Parathyroid adenoma (tissue), 2 donors: Measurements from ENCODE around the gene TTLL13.
"Not testable (repeated sequence)": the region's sequence is repeated elsewhere in the genome, so short reads cannot be mapped to it uniquely, and the experiment has no call there.

Experiments
- H2AFZ ChIP-seq: fragments of 300-600 bp; sonication (generic); one replicate; pipeline ENCODE4 v1.7.0; 2017; ENCODE audit warnings: antibody characterized with exemption, mild to moderate bottlenecking
- H3K27ac ChIP-seq: fragments of 300-600 bp; sonication (generic); one replicate; pipeline ENCODE4 v1.7.0; 2017
- H3K27me3 ChIP-seq: fragments of 300-600 bp; sonication (generic); one replicate; pipeline ENCODE4 v1.7.0; 2017; ENCODE audit warnings: low read length; ENCODE audit not compliant: control insufficient read depth, insufficient read depth
- H3K36me3 ChIP-seq: fragments of 300-600 bp; sonication (generic); one replicate; pipeline ENCODE4 v1.7.0; 2017; ENCODE audit warnings: low read length; ENCODE audit not compliant: control insufficient read depth, insufficient read depth
- H3K4me1 ChIP-seq: fragments of 300-600 bp; sonication (generic); one replicate; pipeline ENCODE4 v1.7.0; 2017; ENCODE audit warnings: control low read depth
- H3K4me2 ChIP-seq: fragments of 300-600 bp; sonication (generic); one replicate; pipeline ENCODE4 v1.7.0; 2017; ENCODE audit warnings: low read length
- H3K4me3 ChIP-seq: fragments of 300-600 bp; sonication (generic); one replicate; pipeline ENCODE4 v1.7.0; 2017; ENCODE audit warnings: low read depth, low read length
- H3K79me2 ChIP-seq: fragments of 300-600 bp; sonication (generic); one replicate; pipeline ENCODE4 v1.7.0; 2017; ENCODE audit warnings: control low read depth
- H3K9ac ChIP-seq: fragments of 300-600 bp; sonication (generic); one replicate; pipeline ENCODE4 v1.7.0; 2017; ENCODE audit warnings: mild to moderate bottlenecking
- H3K9me3 ChIP-seq: fragments of 300-600 bp; sonication (generic); one replicate; pipeline ENCODE4 v1.7.0; 2017; ENCODE audit warnings: low read length; ENCODE audit not compliant: control insufficient read depth
- TF ChIP-seq, protein P1 (sequence below): fragments of 300-600 bp; sonication (generic); IDR thresholded peaks from one replicate; pipeline ENCODE4 v1.7.0; 2017; ENCODE audit warnings: antibody characterized with exemption, mild to moderate bottlenecking
- donor health status: primary hyperparathyroidism.

TTLL13 gene

DNA sequence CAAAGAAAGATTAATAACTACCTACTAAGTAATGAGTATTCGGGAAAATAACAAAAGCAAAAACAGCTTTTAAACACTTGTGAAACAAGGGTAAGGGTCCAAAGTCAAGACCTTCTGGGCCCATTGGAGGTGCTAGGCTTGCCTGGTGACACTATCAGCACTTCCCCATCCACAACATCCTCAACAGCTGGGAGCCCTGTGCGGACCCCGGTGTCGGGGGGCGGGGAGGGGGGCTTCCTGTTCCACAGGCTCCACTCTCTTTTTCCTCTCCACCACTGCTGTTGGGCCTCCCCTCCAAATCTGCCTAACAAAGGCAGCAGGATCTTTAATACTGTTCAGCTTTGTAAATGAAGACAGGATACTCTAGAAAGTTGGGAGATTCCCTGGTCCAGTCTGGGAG is 37.7 kb downstream of the TTLL13 start:
- Histone ChIP-seq H3K4me3 (no peak overlapping the region), H3K4me2 (no peak overlapping the region), H3K9ac (no peak overlapping the region), H3K27ac (no peak overlapping the region), H3K4me1 (no peaks in the 10 kb centered on the region), H3K27me3 (no peaks in the 10 kb centered on the region), H3K79me2 (no peaks in the 10 kb centered on the region), H2AFZ (no peak overlapping the region), H3K36me3 (no peaks in the 10 kb centered on the region), H3K9me3 (no peaks in the 10 kb centered on the region)
- TF ChIP-seq, protein P1, sequence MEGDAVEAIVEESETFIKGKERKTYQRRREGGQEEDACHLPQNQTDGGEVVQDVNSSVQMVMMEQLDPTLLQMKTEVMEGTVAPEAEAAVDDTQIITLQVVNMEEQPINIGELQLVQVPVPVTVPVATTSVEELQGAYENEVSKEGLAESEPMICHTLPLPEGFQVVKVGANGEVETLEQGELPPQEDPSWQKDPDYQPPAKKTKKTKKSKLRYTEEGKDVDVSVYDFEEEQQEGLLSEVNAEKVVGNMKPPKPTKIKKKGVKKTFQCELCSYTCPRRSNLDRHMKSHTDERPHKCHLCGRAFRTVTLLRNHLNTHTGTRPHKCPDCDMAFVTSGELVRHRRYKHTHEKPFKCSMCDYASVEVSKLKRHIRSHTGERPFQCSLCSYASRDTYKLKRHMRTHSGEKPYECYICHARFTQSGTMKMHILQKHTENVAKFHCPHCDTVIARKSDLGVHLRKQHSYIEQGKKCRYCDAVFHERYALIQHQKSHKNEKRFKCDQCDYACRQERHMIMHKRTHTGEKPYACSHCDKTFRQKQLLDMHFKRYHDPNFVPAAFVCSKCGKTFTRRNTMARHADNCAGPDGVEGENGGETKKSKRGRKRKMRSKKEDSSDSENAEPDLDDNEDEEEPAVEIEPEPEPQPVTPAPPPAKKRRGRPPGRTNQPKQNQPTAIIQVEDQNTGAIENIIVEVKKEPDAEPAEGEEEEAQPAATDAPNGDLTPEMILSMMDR: no peak

DNA sequence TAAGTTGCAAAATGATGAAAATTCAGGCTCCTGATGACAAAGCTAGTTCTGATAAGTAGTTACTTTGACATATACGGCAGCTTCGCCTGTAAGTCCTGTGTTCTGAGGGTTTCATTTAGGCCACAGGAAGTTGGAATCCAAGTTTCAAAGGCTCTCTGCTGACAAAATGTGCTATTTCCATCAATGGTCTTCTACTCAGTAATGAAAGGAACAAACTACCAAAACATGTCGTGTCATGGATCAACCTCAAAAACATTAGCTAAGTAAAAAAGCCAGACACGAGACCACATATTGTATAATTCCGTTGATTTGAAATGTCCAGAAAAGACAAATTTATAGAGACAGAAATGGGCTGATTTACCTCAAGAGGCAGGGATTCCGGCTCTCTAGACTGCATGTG is 38.6 kb downstream of the TTLL13 start:
- H2AFZ ChIP-seq: no peak overlapping the region
- no peaks in the 10 kb centered on the region for H3K27me3 ChIP-seq
- H3K4me2 ChIP-seq: no peak overlapping the region
- no peaks in the 10 kb centered on the region for H3K36me3 ChIP-seq
- H3K79me2 ChIP-seq: no peaks in the 10 kb centered on the region
- H3K9me3 ChIP-seq: no peaks in the 10 kb centered on the region
- TF ChIP-seq, protein P1: no peak
- no peak overlapping the region for H3K4me3 ChIP-seq
- no peak overlapping the region for H3K27ac ChIP-seq
- no peaks in the 10 kb centered on the region for H3K4me1 ChIP-seq
- H3K9ac ChIP-seq: no peak overlapping the region

DNA sequence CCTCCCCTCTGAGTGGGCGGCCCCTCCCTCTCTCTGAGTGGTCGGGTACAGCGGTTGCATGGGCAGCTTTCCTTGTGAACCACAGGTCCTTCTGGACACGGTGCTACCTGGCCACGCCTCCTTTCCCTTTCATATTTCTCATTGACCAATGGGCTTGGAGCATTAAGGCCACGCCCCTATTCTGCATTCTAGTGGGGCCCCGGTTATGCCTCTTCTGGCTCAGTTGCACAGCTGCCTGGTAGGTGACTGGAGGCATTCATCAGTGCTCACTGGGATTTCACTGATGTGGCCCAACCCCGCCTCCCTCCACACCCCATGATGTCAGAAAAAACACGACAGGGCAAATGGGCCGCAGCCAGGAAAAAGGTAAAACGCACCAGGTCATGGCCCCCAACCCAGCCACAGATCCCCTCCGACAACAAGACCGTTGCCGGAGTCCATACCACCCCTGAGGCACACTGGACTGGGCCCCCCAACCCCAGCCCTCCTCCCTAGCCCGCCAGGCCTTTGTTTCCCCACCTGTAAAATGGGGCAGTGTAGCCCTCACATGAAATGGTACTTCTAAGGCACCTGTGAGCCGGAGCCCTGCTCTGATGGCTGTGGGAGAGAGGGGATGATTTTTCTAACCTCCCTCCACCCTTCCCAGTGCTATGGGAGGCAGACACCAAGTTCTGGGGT is 42.5 kb downstream of the TTLL13 start:
- H3K27me3 ChIP-seq: no peaks in the 10 kb centered on the region
- peaks cover 4% of the 10 kb centered on the region for H3K4me1 ChIP-seq
- TF ChIP-seq, protein P1: no peak
- H3K4me2 ChIP-seq: no peak overlapping the region
- no peaks in the 10 kb centered on the region for H3K9me3 ChIP-seq
- H3K4me3 ChIP-seq: no peak overlapping the region
- H3K79me2 ChIP-seq: no peaks in the 10 kb centered on the region
- H3K27ac ChIP-seq: no peak overlapping the region
- H3K36me3 ChIP-seq: no peaks in the 10 kb centered on the region
- H3K9ac ChIP-seq: no peak overlapping the region
- H2AFZ ChIP-seq: no peak overlapping the region

DNA sequence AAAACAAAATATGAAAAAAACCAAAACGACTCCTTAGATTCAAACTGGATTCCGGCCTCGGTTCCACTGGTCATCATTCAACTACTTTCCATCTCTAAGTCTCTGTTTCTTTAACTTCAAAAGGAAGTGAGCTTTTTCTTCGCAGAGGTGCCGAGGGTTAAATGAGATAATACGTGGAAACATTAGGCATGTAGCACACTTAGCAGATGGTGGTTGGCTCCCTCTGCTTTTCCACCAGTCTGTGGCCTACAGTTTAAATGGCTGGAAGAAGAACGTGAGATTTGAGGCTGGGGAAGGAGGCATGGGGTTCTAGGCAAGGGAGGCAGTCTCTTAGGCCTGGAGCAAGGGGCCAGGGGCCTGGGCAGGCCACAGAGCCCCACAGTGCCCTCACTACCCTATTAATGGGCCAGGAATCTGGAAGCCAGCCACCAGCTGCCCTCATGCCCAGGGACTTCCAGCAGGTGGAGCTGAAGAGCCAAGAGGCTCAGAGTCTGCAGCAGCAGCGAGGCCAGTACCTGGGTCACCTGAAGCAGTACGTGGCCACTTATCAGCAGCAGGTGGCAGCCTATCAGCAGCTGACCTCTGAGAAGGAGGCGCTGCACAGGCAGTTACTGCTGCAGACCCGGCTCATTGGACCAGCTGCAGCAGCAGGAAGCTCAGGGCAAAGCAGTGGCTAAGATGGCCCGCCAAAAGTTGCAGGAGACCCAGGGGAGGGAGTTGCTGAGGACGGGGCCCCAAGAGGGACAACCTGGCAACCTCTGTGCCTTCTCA is 43.9 kb downstream of the TTLL13 start:
- not testable (repeated sequence) for H3K79me2 ChIP-seq, H3K36me3 ChIP-seq, H3K4me3 ChIP-seq, H3K27me3 ChIP-seq, H3K4me1 ChIP-seq, H3K27ac ChIP-seq, H3K9ac ChIP-seq, H3K9me3 ChIP-seq
- Histone ChIP-seq H2AFZ (peak overlapping the region; percentile 61), H3K4me2 (peak overlapping the region; percentile 6)
- TF ChIP-seq, protein P1: peak; percentile 85
